MM.1S (cell line): Measurements from ENCODE around the gene TNXB.

Experiments used
- EZH2 ChIP-seq: fragments of 300-600 bp; sonication (generic); optimal IDR thresholded peaks from 2 replicates; pipeline ENCODE3; 2017; ENCODE audit warnings: low read depth, mild to moderate bottlenecking, antibody characterized with exemption, low read length, mixed read lengths
- EZH2phosphoT487 ChIP-seq: fragments of 300-600 bp; sonication (generic); IDR thresholded peaks from 2 replicates; pipeline ENCODE4 v1.6.1; 2018; ENCODE audit warnings: antibody characterized with exemption, low read length
- TF ChIP-seq, protein P1 (sequence below): fragments of 300-600 bp; sonication (generic); IDR thresholded peaks from 2 replicates; pipeline ENCODE4 v1.5.1; 2016; ENCODE audit warnings: antibody characterized with exemption, low read length, mixed read lengths

DNA sequence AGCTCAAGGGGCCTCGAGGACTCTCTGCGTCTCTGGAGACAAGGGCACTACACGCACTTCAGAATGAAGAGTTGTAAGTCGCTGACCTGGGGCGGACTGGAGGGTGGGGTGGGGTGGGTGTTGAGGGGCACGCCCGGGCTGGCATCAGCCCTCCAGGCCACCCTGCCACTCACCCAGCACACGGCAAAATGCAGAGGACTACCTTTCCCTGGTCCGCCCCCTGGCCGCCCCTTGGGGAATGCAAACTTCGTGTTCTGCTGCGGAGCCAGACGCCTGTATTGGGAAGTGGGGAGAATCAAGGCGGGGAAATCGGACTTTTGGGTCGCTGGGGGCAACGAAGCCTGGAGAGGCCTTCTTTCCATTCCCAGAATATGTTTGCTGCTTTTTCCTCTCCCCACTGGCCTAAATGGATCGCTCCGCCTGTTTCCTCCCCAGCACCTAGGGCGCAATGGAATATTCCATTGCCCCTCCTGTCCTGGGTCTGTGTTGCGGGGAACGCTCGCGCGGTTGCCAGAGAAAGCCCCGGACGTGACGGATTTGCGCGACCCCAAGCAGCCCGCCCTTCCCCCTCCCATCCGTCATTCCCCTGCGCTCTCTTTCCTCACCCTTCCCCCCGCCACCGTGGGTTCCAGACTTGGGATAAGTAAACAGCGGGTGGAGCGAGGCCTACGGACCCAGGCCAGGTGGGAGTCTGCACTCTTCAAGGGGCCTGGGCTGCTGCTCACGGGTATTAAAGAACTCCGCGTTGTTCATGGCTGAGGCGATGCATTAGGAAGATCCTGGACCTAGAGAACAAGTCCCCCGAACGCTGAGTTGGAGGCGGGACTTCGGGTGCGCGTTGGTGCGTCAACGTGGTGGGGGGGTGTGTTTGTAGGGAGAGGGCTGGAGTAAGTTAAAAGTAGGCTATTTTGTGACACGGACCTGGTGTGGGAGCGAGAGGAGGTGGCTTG, 44.7 kb upstream of the TNXB start, which contains the start of gene PPT2:
- TF ChIP-seq, protein P1, sequence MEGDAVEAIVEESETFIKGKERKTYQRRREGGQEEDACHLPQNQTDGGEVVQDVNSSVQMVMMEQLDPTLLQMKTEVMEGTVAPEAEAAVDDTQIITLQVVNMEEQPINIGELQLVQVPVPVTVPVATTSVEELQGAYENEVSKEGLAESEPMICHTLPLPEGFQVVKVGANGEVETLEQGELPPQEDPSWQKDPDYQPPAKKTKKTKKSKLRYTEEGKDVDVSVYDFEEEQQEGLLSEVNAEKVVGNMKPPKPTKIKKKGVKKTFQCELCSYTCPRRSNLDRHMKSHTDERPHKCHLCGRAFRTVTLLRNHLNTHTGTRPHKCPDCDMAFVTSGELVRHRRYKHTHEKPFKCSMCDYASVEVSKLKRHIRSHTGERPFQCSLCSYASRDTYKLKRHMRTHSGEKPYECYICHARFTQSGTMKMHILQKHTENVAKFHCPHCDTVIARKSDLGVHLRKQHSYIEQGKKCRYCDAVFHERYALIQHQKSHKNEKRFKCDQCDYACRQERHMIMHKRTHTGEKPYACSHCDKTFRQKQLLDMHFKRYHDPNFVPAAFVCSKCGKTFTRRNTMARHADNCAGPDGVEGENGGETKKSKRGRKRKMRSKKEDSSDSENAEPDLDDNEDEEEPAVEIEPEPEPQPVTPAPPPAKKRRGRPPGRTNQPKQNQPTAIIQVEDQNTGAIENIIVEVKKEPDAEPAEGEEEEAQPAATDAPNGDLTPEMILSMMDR: no peak
- TF ChIP-seq EZH2 (no peak), EZH2phosphoT487 (no peak)
